GM18511 (cell line): ENCODE data around the gene E2F4.

Experiments
- ATAC-seq: cut with Tn5 transposase; IDR thresholded peaks from one replicate; pipeline ENCODE4 v1.9.1; 2021; ENCODE audit warnings: mild to moderate bottlenecking, moderate library complexity; ENCODE audit not compliant: unreplicated experiment

The E2F4 gene

GRCh38 chr16:67207249-67208091, 15.5 kb downstream of the E2F4 start:
- no peak for ATAC-seq

GRCh38 chr16:67208154-67208896, 16.4 kb downstream of the E2F4 start:
- no peak for ATAC-seq

- no peak for ATAC-seq
These were observed 17.6 kb downstream of the E2F4 start for GRCh38 chr16:67209565-67209964.

GRCh38 chr16:67210069-67210937, 18.3 kb downstream of the E2F4 start:
- no peak for ATAC-seq

- ATAC-seq: no peak
These were observed 19.7 kb downstream of the E2F4 start for GRCh38 chr16:67211674-67212073.

- no peak for ATAC-seq
These were observed 20.8 kb downstream of the E2F4 start for GRCh38 chr16:67212766-67213165.

GRCh38 chr16:67213197-67214019, 21.5 kb downstream of the E2F4 start:
- ATAC-seq: no peak

- no peak for ATAC-seq
These were observed 23.8 kb downstream of the E2F4 start for GRCh38 chr16:67215706-67216105.

GRCh38 chr16:67216612-67217490, 24.9 kb downstream of the E2F4 start:
- ATAC-seq: no peak

GRCh38 chr16:67223992-67224391, 32.0 kb downstream of the E2F4 start:
- ATAC-seq: no peak

- no peak for ATAC-seq
These were observed 34.4 kb downstream of the E2F4 start for GRCh38 chr16:67226295-67226803.

GRCh38 chr16:67226804-67227566, 35.0 kb downstream of the E2F4 start, which contains the start of gene TMEM208:
TMEM208 (plus strand) TSS chr16:67227130; CDS start chr16:67227219, 89 bp downstream.
- peak; percentile 98 for ATAC-seq

- no peak for ATAC-seq
These were observed 35.6 kb downstream of the E2F4 start for GRCh38 chr16:67227567-67227921.

- no peak for ATAC-seq
These were observed 36.3 kb downstream of the E2F4 start for GRCh38 chr16:67228034-67228785.

- no peak for ATAC-seq
These were observed 37.0 kb downstream of the E2F4 start for GRCh38 chr16:67228905-67229304.

- no peak for ATAC-seq
These were observed 38.2 kb downstream of the E2F4 start for GRCh38 chr16:67229906-67230808.
